K562 (cell line): ENCODE data around the gene PIGC. TPM values are rescaled to one million over a fixed set of nuclear protein-coding genes. Genes with fewer than 3 reads are reported as not detected.

Experiments used
- ARID2 ChIP-seq: fragments of 450-650 bp; IDR thresholded peaks from 2 replicates; pipeline ENCODE4 v1.6.1; 2017; ENCODE audit warnings: antibody characterized with exemption, mild to moderate bottlenecking
- CBFB ChIP-seq: sonication (generic); formaldehyde crosslinking; IDR thresholded peaks from 2 replicates; pipeline ENCODE4 v1.4.0; 2020; ENCODE audit warnings: mild to moderate bottlenecking, missing genetic modification reagents
- E2F6 ChIP-seq, 2 experiments: IDR thresholded peaks; 2 replicates each; pipeline ENCODE4 v1.6.1; 2011; ENCODE audit warnings: borderline replicate concordance in 1 of 2, control low read depth in 1 of 2, low read depth in 1 of 2, low read length in 1 of 2, mild to moderate bottlenecking in 1 of 2, mixed read lengths in 1 of 2, moderate library complexity in 1 of 2; ENCODE audit not compliant: insufficient read depth in 1 of 2, insufficient read length in 1 of 2, poor library complexity in 1 of 2, severe bottlenecking in 1 of 2; ENCODE audit errors: extremely low read depth in 1 of 2
- ELK1 ChIP-seq: sonication (generic); formaldehyde crosslinking; IDR thresholded peaks from 2 replicates; pipeline ENCODE4 v1.8.1; 2022; ENCODE audit warnings: missing genetic modification reagents
- FOXK2 ChIP-seq, 2 experiments: fragments of 450-650 bp; IDR thresholded peaks in 1 of 2; conservative IDR thresholded peaks in 1 of 2; 2 replicates each; pipeline ENCODE4 v1.6.1; 2016; ENCODE audit warnings: low read depth in 2 of 2, mild to moderate bottlenecking in 1 of 2
- IFI16 ChIP-seq: fragments of 250-450 bp; sonication (Bioruptor Pico); IDR thresholded peaks from 2 replicates; pipeline ENCODE4 v2.1.2; 2022; ENCODE audit warnings: mild to moderate bottlenecking, inconsistent platforms
- MYC ChIP-seq, 2 experiments: fragments of 250-450 bp in 1 of 2; sonication (Bioruptor Pico) in 1 of 2; IDR thresholded peaks; 2 replicates each; pipeline versions ENCODE4 v1.5.1 to v1.6.1; 2012 to 2021; ENCODE audit warnings: low read depth in 2 of 2, borderline replicate concordance in 1 of 2, improper control_type of control experiment in 1 of 2, low read length in 1 of 2, mild to moderate bottlenecking in 1 of 2, moderate library complexity in 1 of 2
- PCBP1 ChIP-seq: fragments of 200-400 bp; formaldehyde crosslinking; IDR thresholded peaks from 2 replicates; pipeline ENCODE4 v1.6.1; 2018; ENCODE audit warnings: mild to moderate bottlenecking, low read depth, low read length; ENCODE audit not compliant: poor library complexity, severe bottlenecking
- PKNOX1 ChIP-seq: fragments of 450-650 bp; IDR thresholded peaks from 2 replicates; pipeline ENCODE4 v1.6.1; 2016
- PREB ChIP-seq: sonication (generic); formaldehyde crosslinking; IDR thresholded peaks from 2 replicates; pipeline ENCODE4 v1.8.1; 2023; ENCODE audit warnings: mild to moderate bottlenecking, missing genetic modification reagents
- SMARCB1 ChIP-seq: IDR thresholded peaks from 2 replicates; pipeline ENCODE4 v1.6.1; 2011; ENCODE audit warnings: improper control_type of control experiment, low read depth; ENCODE audit not compliant: insufficient read length
- TFE3 ChIP-seq: fragments of 450-650 bp; formaldehyde crosslinking; IDR thresholded peaks from 2 replicates; pipeline ENCODE4 v1.4.0; 2020; ENCODE audit warnings: mild to moderate bottlenecking, mixed read lengths
- YY1 ChIP-seq, 3 experiments: IDR thresholded peaks; 2 replicates each; pipeline ENCODE4 v1.6.1; 2011; ENCODE audit warnings: low read length in 2 of 3, mild to moderate bottlenecking in 2 of 3, moderate library complexity in 2 of 3, borderline replicate concordance in 1 of 3, control low read depth in 1 of 3, low read depth in 1 of 3; ENCODE audit not compliant: insufficient read depth in 3 of 3, insufficient replicate concordance in 2 of 3, control insufficient read depth in 1 of 3, insufficient read length in 1 of 3; ENCODE audit errors: extremely low read depth in 1 of 3
- ZBTB9 ChIP-seq: fragments of 450-650 bp; formaldehyde crosslinking; IDR thresholded peaks from 2 replicates; pipeline ENCODE4 v1.4.0; 2020; ENCODE audit warnings: mild to moderate bottlenecking, moderate library complexity
- ZFX ChIP-seq: sonication (generic); formaldehyde crosslinking; IDR thresholded peaks from 2 replicates; pipeline ENCODE4 v1.8.0; 2022; ENCODE audit warnings: mild to moderate bottlenecking, missing genetic modification reagents, moderate library complexity
- ZNF830 ChIP-seq: fragments of 250-450 bp; sonication (Bioruptor Pico); IDR thresholded peaks from 2 replicates; pipeline ENCODE4 v1.5.0; 2021; ENCODE audit warnings: mild to moderate bottlenecking
- polyA plus RNA-seq, 8 experiments: library from polyadenylated mRNA; depleted of rRNA in 4 of 8; stranded (reverse) in 5 of 8; unstranded in 3 of 8; fragments of >200 nt; fragmentation: Nextera tagmentation in 2 of 8; fragmentation: Illumina TruSeq in 1 of 8; extraction: Ambion mirVana in 2 of 8; extraction: Trizol in 1 of 8; gene quantifications; 2 replicates each; pipeline versions ENCODE4 v1.2.1 to v1.2.3, GENCODE V29; 2011 to 2014; ENCODE audit warnings: inconsistent platforms in 1 of 8, missing spikeins in 1 of 8
- total RNA-seq, 7 experiments: library from RNA; depleted of rRNA in 6 of 7; stranded (reverse); fragments of >200 nt in 6 of 7; fragmentation: Illumina TruSeq in 2 of 7; extraction: Trizol in 2 of 7; gene quantifications; 2 replicates each; pipeline versions ENCODE4 v1.2.1 to v1.2.3, GENCODE V29; 2011 to 2021; ENCODE audit warnings: low replicate concordance in 1 of 7

Gene PIGC
- total and polyA plus RNA-seq, 9 of the 15 experiments (the other 6 are each of a cell fraction or from before 2014, with no cell fraction given) = 30.5 to 97.9 (median 54.7) TPM

- TF ChIP-seq YY1 (IDR thresholded peaks at IDR 0.05; ENCODE audit: borderline replicate concordance in 1 of 3, control insufficient read depth in 1 of 3, extremely low read depth in 1 of 3, insufficient read depth in 3 of 3, insufficient read length in 1 of 3, insufficient replicate concordance in 2 of 3, low read depth in 1 of 3, low read length in 2 of 3) (no peak), FOXK2 (conservative IDR thresholded peaks at IDR 0.05 in 1 of 2, IDR thresholded peaks at IDR 0.05 in 1 of 2; ENCODE audit: low read depth in 2 of 2) (0 out of 4 replicates have a peak, but pooled peaks of 1 of the 2 experiments have one; percentile 23), ZBTB9 (CRISPR knock-in tag) (0 out of 2 replicates have a peak, but pooled peaks have one; percentile 19), TFE3 (no peak), ZFX (CRISPR knock-in tag) (0 out of 2 replicates have a peak, but pooled peaks have one; percentile 11), PCBP1 (no peak), MYC (IDR thresholded peaks at IDR 0.05; ENCODE audit: low read depth, low read length) (no peak), MYC (CRISPR knock-in tag; IDR thresholded peaks at IDR 0.05; ENCODE audit: borderline replicate concordance, low read depth) (no peak), E2F6 (IDR thresholded peaks at IDR 0.05; ENCODE audit: borderline replicate concordance in 1 of 2, extremely low read depth in 1 of 2, insufficient read depth in 1 of 2, insufficient read length in 1 of 2, low read depth in 1 of 2, low read length in 1 of 2, poor library complexity in 1 of 2, severe bottlenecking in 1 of 2) (no peak), PKNOX1 (0 out of 2 replicates have a peak, but pooled peaks have one; percentile 8), IFI16 (no peak), SMARCB1 (no peak), ELK1 (CRISPR knock-in tag) (no peak), PREB (CRISPR knock-in tag) (no peak), ZNF830 (CRISPR knock-in tag) (no peak), ARID2 (no peak), CBFB (CRISPR knock-in tag) (no peak)
These were observed 5.2 kb upstream of the PIGC start (continued) for GRCh38 chr1:172448995-172449584.
